Right lobe of liver (tissue), 6 donors: ENCODE data around the gene NLRC5. TPM values are rescaled to one million over a fixed set of nuclear protein-coding genes. Genes with fewer than 3 reads are reported as not detected.

ENCODE experiments used
- ATAC-seq, 4 donors: fragments of 200-7000 bp; cut with Tn5 transposase; one replicate each; pipeline ENCODE4 v1.9.1; 2020; ENCODE audit warnings: mild to moderate bottlenecking in 4 of 4, moderate library complexity in 4 of 4
- DNase-seq, 3 donors: peaks; one replicate each; pipeline ENCODE4 v3.0.0-alpha.2; 2020
- H3K27ac ChIP-seq, 3 donors: fragments of 200-600 bp; one replicate each; pipeline ENCODE4 v1.8.0; 2022
- H3K27me3 ChIP-seq, 2 donors: fragments of 200-600 bp; one replicate each; pipeline ENCODE4 v1.8.0; 2022
- H3K36me3 ChIP-seq, 4 donors: fragments of 200-600 bp; sonication (generic) in 1 of 4; one replicate each; pipeline versions ENCODE4 v1.5.1 to v1.8.0; 2017 to 2022; ENCODE audit warnings: control low read depth in 1 of 4
- H3K4me1 ChIP-seq, 4 donors: fragments of 200-600 bp; sonication (generic) in 1 of 4; one replicate each; pipeline versions ENCODE4 v1.5.1 to v1.8.0; 2017 to 2022; ENCODE audit warnings: control low read depth in 1 of 4
- H3K4me3 ChIP-seq, 3 donors: fragments of 200-600 bp; one replicate each; pipeline ENCODE4 v1.8.0; 2022
- H3K9me3 ChIP-seq, 4 donors: fragments of 200-600 bp; sonication (generic) in 1 of 4; one replicate each; pipeline versions ENCODE4 v1.5.1 to v1.8.0; 2017 to 2022; ENCODE audit warnings: control low read depth in 1 of 4
- POLR2A ChIP-seq: fragments of 450-650 bp; IDR thresholded peaks from one replicate; pipeline ENCODE4 v1.6.1; 2017; ENCODE audit warnings: antibody characterized with exemption, mild to moderate bottlenecking
- WGBS: methylation state at CpG from one replicate; pipeline ENCODE4 v1.1.6; 2018; ENCODE audit warnings: low coverage, low lambda C conversion rate; ENCODE audit not compliant: insufficient coverage; ENCODE audit errors: missing lambda C conversion rate; 5-methylcytosine and 5-hydroxymethylcytosine counted together
- intact Hi-C, 2 donors: fragments of 100-400 bp; cut with DNase I; formaldehyde crosslinking; loops; one replicate each; pipeline versions ENCODE4 v1.11.2 to v1.14.1; 2022
- total RNA-seq, 6 experiments: library from RNA; depleted of rRNA in 2 of 6; stranded (reverse); fragments of >200 nt in 2 of 6; fragmentation: NEBNext Ultra II Directional in 3 of 6; extraction: Animal tissue kit (Norgen Biotek cat#: 25700) in 3 of 6; gene quantifications; one replicate each; pipeline versions ENCODE4 v1.1.0 to v1.2.4, GENCODE V29; 2016 to 2023
- TF ChIP-seq, protein P1 (sequence below), 4 donors: fragments of 200-600 bp in 3 of 4; fragments of 450-650 bp in 1 of 4; IDR thresholded peaks; one replicate each; pipeline versions ENCODE4 v1.5.1 to v1.8.0; 2016 to 2022; ENCODE audit warnings: antibody characterized with exemption in 4 of 4, mild to moderate bottlenecking in 2 of 4
- donor health status: DM: no; HTN: yes; CAD: no.
- donor health status: DM: no; HTN: no; CAD: no.
- donor health status: DM: no; HTN: no; CAD: no.
- donor health status: DM: no; HTN: yes; CAD: no.
- donor health status: DM: no; HTN: yes; CAD: no.

NLRC5 gene
- total RNA-seq, 6 experiments from 2014 or later: 4.6 to 25.2 (median 13.3) TPM

DNA sequence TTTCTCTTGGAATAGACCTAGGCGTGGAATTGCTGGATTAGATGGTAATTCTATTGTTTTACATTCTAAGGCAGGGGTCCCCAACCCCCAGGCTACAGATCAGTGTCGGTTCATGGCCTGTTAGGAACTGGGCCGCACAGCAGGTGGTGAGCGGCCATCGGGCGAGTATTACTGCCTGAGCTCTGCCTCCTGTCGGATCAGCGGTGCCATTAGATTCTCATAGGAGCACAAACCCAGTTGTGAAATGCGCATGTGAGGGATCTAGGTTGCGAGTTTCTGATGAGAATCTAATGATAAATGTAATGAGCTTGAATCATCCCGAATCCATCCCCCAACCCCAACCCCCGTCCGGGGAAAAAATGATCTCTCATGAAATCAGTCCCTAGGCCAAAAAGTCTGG, 23.0 kb downstream of the NLRC5 start:
- Histone ChIP-seq H3K4me1 (no peaks in the 10 kb centered on the region), H3K27me3 (no peaks in the 10 kb centered on the region), H3K27ac (no peak overlapping the region), H3K4me3 (no peak overlapping the region), H3K36me3 (no peaks in the 10 kb centered on the region), H3K9me3 (no peaks in the 10 kb centered on the region)
- 97% methylated on average over 11 of the region's 13 CpGs for WGBS
- DNase-seq (peak in 1 of 3 donors; percentile 23), ATAC-seq (no peak)
- intact Hi-C loops: no loop called here
- TF ChIP-seq POLR2A: no peak
- TF ChIP-seq, protein P1, sequence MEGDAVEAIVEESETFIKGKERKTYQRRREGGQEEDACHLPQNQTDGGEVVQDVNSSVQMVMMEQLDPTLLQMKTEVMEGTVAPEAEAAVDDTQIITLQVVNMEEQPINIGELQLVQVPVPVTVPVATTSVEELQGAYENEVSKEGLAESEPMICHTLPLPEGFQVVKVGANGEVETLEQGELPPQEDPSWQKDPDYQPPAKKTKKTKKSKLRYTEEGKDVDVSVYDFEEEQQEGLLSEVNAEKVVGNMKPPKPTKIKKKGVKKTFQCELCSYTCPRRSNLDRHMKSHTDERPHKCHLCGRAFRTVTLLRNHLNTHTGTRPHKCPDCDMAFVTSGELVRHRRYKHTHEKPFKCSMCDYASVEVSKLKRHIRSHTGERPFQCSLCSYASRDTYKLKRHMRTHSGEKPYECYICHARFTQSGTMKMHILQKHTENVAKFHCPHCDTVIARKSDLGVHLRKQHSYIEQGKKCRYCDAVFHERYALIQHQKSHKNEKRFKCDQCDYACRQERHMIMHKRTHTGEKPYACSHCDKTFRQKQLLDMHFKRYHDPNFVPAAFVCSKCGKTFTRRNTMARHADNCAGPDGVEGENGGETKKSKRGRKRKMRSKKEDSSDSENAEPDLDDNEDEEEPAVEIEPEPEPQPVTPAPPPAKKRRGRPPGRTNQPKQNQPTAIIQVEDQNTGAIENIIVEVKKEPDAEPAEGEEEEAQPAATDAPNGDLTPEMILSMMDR (IDR thresholded peaks at IDR 0.05): no peak

DNA sequence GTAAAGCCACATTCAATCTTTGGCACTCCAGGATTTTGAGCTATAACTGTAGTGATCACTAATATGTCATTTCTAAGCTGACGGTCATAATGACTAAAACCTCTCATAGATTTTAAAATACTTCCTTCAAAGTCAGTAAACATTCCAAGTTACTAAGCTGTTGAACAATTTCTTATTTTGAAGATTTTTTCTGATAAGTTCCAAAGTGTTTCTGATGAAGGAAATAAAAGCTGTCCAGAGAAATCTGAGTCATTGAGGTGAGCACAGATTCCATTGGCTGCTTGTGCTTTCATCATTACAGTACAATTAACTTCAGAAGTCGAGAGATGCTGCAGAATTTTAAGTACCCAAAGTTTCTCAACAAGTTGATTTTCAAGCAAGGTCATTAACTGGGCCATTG, 23.9 kb downstream of the NLRC5 start:
- no peaks in the 10 kb centered on the region for H3K4me1 ChIP-seq
- DNase-seq: no peak
- TF ChIP-seq, protein P1 (IDR thresholded peaks at IDR 0.05): no peak
- peaks cover 0 to 2% (median 0%) of the 10 kb centered on the region in 4 donors for H3K36me3 ChIP-seq
- H3K27me3 ChIP-seq: no peaks in the 10 kb centered on the region
- WGBS: 87% methylated on average over 2 of the region's 2 CpGs
- no peak overlapping the region for H3K4me3 ChIP-seq
- H3K27ac ChIP-seq: peak overlapping the region in 1 of 3 donors; percentile 69
- H3K9me3 ChIP-seq: no peaks in the 10 kb centered on the region
- ATAC-seq: no peak
- intact Hi-C loops: no loop called here

DNA sequence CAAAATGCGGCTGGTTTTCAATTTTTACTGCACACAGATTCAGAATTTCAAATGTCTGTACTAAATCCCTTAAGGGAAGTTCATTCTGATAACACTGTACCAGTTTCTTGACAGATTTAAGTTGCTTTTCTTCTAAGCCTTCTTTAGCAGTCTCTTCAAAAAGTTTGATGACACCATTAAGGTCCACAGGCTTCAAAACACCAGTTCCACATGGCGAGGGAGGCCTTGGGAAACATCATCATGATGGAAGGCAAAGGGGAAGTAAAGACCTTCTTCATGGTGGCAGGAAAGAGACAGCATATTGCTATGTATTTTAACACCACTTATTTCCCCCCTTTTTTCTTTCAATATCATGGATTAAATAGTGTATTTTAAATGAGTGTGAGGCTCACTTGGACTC, 24.5 kb downstream of the NLRC5 start:
- Histone ChIP-seq H3K4me1 (no peaks in the 10 kb centered on the region), H3K9me3 (no peaks in the 10 kb centered on the region), H3K36me3 (peaks cover 0 to 3% (median 0%) of the 10 kb centered on the region in 4 donors), H3K4me3 (no peak overlapping the region), H3K27ac (peak overlapping the region in 2 of 3 donors; percentile 47 to 69), H3K27me3 (no peaks in the 10 kb centered on the region)
- DNase-seq: peak in 1 of 3 donors; percentile 7
- peak in 1 of 4 donors; percentile 27 for ATAC-seq
- WGBS: 51% methylated on average over 2 of the region's 2 CpGs
- TF ChIP-seq POLR2A: no peak
- TF ChIP-seq, protein P1 (IDR thresholded peaks at IDR 0.05): no peak
- intact Hi-C loops: no loop called here

DNA sequence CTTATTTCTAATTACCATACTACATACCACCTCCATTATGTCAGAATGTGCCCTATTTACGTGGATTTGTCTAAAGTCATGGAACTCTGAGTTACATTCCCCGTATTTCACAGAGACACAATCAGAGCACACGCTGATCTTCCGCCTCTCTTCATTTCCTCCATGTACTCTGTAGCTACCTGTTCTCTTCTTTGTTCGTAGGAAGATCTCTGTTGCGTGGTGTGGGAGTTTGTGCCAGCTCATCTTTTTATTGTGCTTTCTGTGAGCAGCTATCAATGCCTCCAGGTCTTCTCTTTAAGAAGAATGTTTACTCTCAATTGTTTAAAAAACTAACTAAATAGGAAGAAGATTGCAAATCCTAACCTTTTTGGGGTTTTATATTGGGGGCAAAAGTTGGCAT, 26.9 kb downstream of the NLRC5 start:
- Histone ChIP-seq H3K9me3 (no peaks in the 10 kb centered on the region), H3K4me1 (no peaks in the 10 kb centered on the region), H3K27me3 (no peaks in the 10 kb centered on the region), H3K27ac (no peak overlapping the region), H3K36me3 (peaks cover 0 to 7% (median 2%) of the 10 kb centered on the region in 4 donors), H3K4me3 (no peak overlapping the region)
- peak in 1 of 3 donors; percentile 6 for DNase-seq
- intact Hi-C loops: no loop called here
- no peak for TF ChIP-seq POLR2A
- TF ChIP-seq, protein P1 (IDR thresholded peaks at IDR 0.05): no peak
- no peak for ATAC-seq
- 97% methylated on average over 6 of the region's 6 CpGs for WGBS

DNA sequence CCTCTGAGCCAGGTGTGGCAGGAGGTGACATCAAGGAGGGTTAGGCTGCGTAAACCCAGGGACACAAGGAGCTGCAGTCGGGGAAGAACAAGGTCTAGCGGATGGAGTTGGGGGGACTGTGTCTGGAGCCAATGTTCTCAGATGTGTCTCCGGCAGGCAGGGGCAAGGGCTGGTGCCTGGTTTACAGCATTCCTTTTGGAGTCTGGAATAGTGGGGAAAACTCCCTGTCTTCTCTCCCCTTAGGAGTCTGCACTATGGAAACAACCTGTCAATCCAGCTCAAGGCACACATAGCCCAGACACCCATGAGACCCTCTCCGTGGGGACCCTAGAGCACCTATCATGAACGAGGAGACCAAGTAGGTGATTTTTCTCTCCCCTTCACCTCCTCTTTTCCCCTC, 27.5 kb downstream of the NLRC5 start:
- DNase-seq (no peak), ATAC-seq (no peak)
- no peak overlapping the region for H3K27ac ChIP-seq
- TF ChIP-seq, protein P1 (IDR thresholded peaks at IDR 0.05): no peak
- no peak for TF ChIP-seq POLR2A
- no peaks in the 10 kb centered on the region for H3K4me1 ChIP-seq
- no peaks in the 10 kb centered on the region for H3K9me3 ChIP-seq
- intact Hi-C loops: no loop called here
- H3K36me3 ChIP-seq: peaks cover 0 to 12% (median 2%) of the 10 kb centered on the region in 4 donors
- no peak overlapping the region for H3K4me3 ChIP-seq
- no peaks in the 10 kb centered on the region for H3K27me3 ChIP-seq
- WGBS: 73% methylated on average over 3 of the region's 6 CpGs
